ENCODE data around the gene STX11.
"Not testable (repeated sequence)": the region's sequence is repeated elsewhere in the genome, so short reads cannot be mapped to it uniquely, and the experiment has no call there.

STX11 gene

DNA sequence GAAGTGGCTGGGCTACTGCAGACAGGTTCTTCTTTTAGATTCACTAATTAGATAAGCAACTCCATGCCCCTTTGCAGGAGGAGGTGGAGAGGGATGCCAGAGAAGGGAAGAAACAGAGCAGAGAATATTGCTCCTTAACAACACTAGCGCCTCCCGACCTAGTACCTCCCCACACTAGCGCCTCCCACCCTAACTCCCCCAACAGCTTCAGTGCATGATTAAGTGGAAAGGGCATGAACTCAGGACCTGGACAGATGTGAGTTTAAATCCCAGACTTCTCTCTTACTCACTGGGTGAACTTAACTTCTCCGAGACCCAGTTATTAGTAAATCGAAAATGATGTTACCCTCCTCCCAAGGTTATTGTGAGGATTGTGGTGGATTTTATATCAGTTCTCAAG lies 25.7 kb downstream of the STX11 start:
- no peak for DNase-seq (ENCODE audit: low read depth in 3 of 3)

DNA sequence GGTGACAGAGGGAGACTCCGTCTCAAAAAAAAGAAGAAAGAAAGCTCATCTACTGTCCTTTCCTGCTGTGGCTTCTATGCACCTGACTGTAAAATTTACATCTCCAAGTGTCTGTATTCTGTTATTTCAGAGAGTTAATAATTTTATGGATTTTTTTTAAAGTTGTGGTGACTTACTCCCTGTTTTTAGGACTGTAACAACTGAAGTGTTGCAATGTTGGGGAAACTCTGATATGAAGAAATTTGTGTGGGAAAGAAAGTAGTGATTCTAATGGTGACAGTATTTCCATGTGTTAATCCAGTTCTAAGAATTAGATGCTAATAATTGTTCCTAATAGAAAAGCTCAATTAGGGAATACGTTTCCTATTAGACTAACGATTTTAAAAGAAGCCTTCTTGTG lies 27.4 kb downstream of the STX11 start:
- no peak for DNase-seq (ENCODE audit: low read depth in 3 of 3)

DNA sequence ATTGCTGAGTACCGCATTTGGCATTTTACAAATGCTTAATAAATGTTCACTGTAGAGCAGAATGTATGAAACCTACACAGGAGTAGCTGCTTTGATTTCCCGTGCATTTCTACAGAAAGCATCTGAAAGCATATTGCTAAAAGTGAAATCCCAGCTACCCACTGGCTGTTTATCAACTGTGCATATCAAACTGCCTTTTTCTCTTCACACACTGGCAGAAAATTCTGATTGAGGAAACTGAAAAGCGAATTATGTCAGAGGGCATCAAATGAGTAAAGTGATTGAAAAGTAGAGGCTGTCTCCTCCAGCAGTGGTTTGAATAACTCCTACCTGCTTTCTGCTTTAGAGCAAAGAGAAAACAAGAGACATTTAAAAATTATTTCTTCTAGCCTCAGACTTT lies 28.0 kb downstream of the STX11 start:
- no peak for DNase-seq (ENCODE audit: low read depth in 3 of 3)

DNA sequence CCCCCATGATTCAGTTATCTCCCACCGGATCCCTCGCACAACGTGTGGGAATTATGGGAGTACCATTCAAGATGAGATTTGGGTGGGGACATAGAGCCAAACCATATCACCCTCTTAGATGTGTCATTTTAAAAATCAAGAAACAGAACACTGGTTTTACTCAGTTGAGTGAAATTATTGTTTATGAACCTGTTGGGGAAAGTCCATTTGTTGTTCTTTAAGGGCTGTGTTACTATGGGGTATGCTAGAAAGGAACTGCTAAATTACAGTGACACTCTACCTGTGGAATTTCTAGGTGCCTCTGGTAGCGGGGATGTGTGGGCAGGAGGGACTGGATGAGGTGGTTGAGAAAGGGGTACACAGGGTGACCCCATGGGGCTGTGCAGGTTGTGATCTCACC lies 28.9 kb downstream of the STX11 start:
- DNase-seq (ENCODE audit: low read depth in 3 of 3), result no peak

DNA sequence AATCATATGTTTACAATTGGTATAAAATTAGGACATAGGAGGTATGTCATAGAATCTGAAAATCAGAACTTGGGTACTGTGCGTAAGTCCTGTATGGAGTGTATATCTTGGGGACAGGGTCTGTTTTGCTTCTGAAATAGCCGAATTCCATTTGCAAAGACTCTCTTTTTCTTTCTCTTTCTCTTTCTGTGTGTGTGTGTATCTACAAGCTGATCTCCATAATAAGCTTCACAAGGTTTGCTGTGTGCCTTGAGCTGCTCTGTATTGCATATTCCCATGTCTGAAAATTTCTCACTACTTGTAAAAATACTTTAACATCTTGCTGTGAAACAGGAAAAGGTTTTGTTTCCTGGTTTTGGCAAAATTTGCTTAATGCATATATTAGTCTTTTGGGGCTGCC lies 29.5 kb downstream of the STX11 start:
- no peak for DNase-seq (ENCODE audit: low read depth in 3 of 3)

DNA sequence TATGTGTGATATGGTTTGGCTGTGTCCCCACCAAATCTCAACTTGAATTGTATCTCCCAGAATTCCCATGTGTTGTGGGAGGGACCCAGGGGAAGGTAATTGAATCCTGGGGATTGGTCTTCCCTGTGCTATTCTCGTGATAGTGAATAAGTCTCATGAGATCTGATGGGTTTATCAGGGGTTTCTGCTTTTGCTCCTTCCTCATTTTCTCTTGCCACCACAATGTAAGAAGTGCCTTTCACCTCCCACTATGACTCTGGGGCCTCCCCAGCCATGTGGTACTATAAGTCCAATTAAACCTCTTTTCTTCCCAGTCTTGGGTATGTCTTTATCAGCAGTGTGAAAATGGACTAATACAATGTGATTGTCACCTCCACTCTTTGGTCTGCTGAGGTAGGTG lies 30.0 kb downstream of the STX11 start:
- not testable (repeated sequence) for DNase-seq (ENCODE audit: low read depth in 3 of 3)

DNA sequence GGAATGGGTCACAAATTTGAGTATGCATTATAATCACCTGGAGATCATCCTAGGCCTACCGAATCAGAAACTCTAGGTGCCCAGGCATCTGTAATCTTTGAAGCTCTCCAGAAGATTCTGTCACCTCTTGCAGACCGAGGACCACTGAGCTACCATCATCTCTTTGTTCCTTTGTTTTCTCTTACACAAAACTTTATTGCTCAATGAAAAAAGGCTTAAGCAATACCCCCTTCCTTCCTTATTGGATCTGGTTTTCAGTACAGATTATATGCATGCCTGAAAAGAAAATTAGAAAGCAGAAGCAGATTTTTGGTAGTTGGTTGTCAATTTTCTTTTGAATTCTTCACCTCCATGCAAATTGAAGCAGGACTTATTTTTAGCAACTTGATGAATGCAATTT lies 31.3 kb downstream of the STX11 start:
- no peak for DNase-seq (ENCODE audit: low read depth in 3 of 3)

DNA sequence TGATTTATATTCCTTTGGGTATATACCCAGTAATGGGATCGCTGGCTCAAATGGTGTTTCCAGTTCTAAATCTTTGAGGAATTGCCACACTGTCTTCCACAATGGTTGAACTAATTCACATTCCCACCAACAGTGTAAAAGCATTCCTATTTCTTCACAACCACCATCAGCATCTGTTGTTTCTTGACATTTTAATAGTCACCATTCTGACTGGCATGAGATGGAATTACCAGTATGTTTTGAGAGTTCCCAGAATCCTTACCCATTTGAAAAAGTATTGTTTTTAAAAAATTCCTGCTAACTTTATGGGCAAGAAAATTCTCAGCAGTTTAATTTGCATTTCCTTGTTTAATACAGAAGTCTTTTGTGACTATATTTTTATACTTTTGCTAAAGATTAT lies 33.9 kb downstream of the STX11 start:
- not testable (repeated sequence) for DNase-seq (ENCODE audit: low read depth in 3 of 3)

DNA sequence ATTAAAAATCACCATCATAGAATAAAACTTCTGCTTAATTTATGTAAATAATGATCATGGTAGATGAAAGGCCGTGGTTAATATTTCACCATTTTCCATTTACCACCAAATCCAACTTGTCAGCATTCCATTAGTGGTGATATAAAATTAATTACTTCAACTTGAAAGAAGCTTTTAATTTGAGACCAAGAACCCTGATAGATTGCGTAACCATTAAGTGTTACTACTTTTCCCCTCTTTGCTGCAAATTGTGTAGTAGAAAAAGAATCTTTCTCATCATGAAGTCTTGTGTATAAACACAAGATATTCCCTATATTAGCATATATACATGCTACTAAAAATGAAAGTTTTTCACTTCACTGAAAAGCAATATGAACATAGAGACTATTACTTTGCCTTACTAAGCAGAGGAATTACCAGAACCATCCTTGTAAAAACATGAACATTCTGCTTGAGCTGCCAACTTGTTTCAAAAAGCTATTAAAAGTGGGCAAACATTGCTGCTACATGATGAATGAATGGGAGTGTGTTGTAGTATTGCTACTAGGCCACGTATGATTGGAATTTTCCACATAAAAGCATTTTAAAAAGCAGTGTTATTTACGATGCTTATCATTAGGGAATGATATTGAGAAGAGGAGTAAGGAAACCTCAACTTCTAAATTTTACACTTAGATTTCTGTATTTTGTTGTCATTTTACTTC lies 35.0 kb downstream of the STX11 start:
- DNase-seq (ENCODE audit: low read depth in 3 of 3), result no peak

DNA sequence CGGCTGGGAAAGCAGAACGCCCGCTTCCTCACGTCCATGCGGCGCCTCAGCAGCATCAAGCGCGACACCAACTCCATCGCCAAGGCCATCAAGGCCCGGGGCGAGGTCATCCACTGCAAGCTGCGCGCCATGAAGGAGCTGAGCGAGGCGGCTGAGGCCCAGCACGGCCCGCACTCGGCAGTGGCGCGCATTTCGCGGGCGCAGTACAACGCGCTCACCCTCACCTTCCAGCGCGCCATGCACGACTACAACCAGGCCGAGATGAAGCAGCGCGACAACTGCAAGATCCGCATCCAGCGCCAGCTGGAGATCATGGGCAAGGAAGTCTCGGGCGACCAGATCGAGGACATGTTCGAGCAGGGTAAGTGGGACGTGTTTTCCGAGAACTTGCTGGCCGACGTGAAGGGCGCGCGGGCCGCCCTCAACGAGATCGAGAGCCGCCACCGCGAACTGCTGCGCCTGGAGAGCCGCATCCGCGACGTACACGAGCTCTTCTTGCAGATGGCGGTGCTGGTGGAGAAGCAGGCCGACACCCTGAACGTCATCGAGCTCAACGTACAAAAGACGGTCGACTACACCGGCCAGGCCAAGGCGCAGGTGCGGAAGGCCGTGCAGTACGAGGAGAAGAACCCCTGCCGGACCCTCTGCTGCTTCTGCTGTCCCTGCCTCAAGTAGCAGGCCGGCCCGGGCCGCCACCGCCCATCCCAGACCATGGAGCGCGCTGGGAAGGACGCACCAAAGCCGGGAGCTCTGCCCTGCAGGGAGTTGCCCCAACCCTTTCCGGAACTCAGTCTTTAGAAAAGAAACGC lies 36.7 kb downstream of the STX11 start:
- no peak for DNase-seq (ENCODE audit: low read depth in 3 of 3)

DNA sequence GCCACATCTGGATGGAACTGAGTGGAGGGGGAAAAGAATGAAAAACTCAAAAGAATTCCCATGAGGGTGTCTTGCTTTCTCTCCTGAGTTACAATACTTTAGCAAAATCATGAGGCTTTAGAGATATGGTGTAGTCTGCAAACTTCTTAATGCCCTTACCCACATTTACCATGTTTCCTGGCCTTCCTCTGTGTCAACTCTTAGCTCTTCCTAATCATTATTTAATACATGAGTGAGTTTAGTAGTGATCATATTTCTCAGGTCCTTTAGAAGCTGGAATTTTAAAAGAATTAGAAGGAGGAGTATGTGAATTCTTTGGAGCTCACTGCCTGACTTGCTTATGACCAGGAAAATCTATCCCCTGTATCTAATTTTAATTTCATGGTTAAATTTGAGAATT lies 39.0 kb downstream of the STX11 start:
- no peak for DNase-seq (ENCODE audit: low read depth in 3 of 3)

DNA sequence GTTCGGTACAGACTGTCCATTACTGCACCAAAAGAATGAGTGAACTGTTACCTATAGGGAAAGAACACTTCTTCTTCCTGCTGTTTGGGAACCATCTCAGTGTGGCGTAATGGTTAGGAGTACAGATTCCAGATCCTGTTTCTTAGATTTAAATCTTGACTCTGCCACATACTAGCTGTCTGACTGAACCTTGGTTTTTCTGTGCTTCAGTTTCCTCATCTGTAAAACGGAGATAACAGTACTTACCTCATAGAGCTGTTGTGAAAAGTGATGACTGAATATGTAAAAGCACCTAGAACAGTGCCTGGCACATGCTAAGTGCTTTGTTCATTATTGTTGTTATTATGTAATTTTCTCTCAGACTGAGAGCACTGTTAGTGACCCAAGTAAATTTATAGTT lies 39.8 kb downstream of the STX11 start:
- no peak for DNase-seq (ENCODE audit: low read depth in 3 of 3)

DNA sequence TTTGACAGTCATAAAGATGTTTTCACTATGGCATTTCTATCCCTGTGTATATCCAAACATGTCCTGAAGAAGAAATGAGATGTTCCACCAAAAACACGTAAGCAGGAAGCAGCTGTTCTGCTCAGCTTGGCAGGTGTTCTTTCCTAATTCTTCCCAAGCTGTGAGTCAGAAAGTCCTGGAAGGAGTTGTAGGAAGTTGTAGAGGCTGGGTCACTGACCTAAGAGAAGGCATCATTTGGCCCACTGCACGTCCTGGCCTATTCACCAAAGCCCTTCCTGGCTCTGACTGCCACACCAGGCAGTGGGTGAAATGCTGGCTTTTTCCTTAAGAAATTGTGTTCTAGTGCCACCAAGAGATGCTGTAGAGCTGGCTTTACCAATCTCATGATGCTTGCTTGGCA lies 40.3 kb downstream of the STX11 start:
- DNase-seq (ENCODE audit: low read depth in 3 of 3), result no peak

DNA sequence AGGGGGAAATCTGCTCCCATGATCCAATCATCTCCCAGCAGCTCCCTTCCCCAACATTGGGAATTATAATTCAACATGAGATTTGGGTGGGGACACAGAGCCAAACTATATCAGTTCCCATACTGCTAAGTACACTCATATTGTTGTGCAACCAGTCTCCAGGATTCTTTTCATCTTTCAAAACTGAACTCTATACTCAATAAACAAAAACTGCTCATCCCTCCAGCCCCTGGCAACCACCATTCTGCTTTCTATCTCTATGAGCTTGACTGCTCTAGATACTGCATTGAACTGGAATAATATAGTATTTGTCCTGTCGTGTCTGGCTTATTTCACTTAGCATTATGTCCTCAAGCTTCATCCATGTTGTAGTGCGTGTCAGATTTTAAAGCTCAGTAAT lies 42.9 kb downstream of the STX11 start:
- no peak for DNase-seq (ENCODE audit: low read depth in 3 of 3)

DNA sequence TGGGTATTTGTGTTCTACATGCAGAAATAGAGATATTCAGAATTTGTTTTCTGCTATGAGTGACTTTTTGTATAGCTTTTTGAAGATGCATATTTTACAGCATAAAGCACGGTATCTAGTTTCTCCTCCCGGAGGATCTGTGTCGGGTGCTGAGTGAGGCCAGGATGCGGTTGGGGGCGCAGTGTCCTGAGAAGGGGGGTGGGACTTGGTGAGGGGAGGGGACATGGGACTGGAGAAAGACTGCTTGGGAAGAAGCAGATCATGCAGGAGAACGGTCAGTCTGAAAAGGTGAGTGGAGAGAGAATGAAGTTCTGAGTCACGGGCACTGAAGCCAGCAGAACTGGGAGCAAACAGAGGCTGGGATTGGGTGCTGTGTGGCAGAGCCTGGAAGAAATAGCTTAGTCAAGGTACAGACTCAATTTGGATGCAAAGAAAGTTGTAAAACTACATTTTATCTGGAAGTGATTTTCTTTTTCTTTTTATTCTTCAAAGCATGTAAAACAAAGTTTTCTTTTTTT lies 44.0 kb downstream of the STX11 start:
- no peak for DNase-seq (ENCODE audit: low read depth in 3 of 3)

DNA sequence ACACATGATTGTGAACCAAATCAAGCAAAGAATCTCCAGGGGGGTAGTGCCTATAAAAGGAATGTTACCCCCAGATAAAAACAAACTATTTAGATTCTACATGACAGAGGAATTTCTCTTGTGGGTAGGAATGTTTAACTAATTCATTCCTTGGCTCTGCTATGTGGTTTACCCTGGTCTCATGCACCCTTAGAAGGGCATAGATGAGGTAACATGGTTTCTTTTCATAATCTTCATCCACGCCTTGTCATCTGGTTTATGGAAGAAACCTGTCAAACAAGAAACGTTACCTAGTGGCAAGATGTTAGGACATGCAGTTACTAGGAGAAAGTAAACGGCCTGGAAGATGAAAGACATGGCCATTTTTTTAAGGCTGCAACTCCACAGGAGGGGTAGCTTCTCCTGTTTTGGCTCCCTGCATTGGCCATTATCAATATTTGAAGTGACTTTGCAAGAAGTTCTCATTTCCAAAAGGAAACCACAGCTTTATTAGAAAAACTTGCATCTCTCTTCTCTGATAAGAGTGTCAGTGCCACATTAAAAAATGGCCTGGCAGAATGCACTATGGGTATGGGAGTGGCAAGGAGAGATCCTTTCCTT lies 45.5 kb downstream of the STX11 start:
- DNase-seq (ENCODE audit: low read depth in 3 of 3), result no peak

DNA sequence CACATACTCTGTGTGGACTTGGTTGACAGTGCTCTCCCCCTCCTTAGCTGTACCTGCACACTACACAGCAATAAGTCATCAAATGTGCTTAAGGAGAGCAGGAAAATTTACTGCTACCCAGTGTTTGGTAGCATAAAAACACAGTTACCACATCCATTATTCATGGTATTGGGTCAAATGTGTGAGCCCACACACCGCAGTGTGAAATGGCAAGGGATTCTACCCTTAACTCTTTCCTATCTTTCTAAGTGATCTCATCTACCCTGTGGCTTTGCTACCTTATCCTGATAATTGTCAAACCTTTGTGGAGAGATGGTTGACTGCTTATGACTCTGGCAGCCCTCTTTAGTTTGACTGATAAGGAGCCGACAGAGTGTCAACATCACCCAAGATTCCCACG lies 47.6 kb downstream of the STX11 start:
- no peak for DNase-seq (ENCODE audit: low read depth in 3 of 3)

DNA sequence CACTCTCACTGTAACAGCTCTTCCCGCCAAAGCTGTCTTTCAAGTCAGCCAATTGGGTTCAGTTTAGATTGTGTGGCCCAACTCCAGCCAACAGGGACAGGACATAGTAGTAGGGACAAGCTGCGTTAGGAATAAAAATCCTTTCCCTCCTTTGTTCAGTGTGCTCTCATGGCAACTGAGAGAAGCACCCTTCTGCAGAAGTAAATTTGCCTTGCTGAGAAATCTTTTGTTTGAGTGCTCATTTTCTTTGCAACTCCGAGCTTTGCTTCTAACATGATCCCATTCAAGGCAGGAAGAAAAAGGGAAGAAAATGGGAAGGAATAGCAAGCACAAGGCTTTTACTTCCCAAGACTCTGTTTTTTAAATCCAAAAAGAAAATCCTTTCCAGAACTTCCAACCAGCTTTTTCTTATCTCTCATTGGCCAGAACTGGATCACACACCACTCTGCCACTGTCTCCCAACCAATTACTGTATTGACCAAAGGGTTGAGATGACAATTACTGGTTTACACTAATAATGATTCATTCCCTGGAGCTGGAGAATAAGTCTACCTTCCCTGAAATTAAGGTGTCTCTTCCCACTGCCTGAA lies 52.7 kb downstream of the STX11 start:
- no peak for DNase-seq (ENCODE audit: low read depth in 3 of 3)

DNA sequence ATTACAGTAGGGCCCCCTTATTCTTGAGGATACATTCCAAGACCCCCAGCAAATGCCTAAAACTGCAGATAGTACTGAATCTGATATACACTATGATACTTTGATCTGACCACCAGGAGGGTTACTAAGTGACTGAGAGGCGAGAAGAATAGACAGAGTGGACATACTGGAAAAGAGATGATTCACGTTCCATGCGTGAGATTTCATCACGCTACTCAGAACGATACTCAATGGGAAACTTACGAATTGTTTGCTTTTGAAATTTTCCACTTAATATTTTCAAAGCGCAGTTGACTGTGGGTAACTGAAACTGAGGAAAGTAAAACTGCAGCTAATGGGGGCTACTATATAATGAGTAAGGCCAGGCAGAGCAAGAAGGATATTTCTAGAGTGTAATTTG lies 60.8 kb downstream of the STX11 start:
- DNase-seq (ENCODE audit: low read depth in 3 of 3), result no peak

DNA sequence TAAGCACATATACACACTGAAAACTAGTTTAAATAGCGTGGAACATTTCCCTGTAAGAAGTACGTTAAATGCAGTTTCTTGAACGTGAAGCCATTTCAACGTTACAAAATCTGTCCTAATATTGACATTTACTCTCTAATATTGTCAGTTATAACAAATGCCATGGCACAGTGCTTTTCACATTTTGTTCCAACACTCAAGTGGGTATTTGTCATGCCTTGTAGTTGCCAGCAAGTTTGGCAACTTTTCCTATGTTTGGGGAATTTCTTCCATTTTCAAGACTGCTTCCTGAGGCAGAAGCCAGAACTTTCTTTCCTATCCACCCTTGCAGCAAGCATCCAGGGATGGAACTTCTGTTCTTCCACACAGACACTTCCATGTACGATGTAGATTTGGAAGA lies 63.0 kb downstream of the STX11 start:
- no peak for DNase-seq (ENCODE audit: low read depth in 3 of 3)

DNA sequence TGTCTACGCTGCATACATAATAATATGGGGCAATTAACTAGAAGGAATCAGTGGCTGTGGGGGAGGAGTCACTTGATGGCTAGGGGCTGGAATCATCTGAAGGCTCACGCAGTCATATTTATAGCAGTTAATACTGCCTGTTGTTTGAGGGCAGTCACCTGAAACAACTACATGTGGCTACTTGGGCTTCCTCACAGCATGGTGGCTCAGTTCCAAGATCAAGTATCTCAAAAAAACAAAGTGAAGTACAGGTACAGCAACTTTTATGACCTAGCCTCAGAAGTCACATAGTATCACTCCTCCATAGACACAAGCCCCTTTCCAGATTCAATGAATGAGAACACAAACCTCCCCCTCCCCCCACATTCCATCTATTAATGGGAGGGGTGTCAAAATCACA lies 63.7 kb downstream of the STX11 start:
- DNase-seq (ENCODE audit: low read depth in 3 of 3), result no peak

DNA sequence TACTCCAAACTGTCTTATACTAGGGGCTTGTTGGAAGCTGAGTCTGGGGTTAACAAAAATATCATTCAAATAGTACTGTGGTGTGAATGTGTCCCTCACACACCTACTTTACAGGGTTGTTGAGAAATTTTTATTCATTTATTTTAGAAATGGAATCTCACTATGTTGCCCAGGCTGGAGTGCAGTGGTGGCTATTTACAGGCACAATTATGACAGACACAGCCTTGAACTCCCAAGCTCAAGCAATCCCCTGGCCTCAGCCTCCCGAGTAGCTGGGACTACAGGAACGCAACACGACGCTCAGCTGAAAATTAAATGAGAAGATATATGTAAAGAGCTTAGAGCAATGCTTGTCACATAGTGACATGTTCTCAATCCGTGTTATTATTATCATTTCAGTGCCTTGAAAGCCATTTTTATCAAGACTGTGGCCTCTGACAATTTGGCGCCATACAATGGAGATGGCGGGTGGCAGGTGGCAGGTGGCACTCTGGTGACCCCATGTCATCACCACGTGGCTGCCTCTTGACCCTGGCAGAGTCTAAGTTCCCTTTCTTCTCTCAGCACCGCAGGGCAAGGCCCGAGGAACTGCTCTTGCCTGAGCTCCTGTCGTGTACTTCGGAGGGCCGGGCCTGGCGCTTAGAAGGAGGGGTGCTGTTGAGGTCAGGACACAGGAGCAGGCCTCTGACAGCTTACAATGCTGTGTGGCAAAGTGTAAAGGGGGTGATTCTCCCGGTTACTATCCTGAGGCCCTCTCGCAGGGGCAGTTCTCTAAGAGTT lies 64.5 kb downstream of the STX11 start:
- DNase-seq (ENCODE audit: low read depth in 3 of 3), result no peak
